IMR-90 (cell line): Measurements from ENCODE around the gene NAB2. TPM values are rescaled to one million over a fixed set of nuclear protein-coding genes. Genes with fewer than 3 reads are reported as not detected.

Experiments used
- ATAC-seq: fragments of 200-7000 bp; cut with Tn5 transposase; 2 replicates; pipeline ENCODE4 v1.9.1; 2020; ENCODE audit warnings: low read depth, mild to moderate bottlenecking, moderate library complexity
- BruUV-seq: library from RNA; stranded (reverse); fragments of 400-500 nt; replicated peaks from 2 replicates; lab custom pipeline; 2021; lab: Mats Ljungman, UMichigan
- CTCF ChIA-PET: fragments of 300-600 bp; formaldehyde crosslinking; extraction: SDS; loops from one replicate; lab custom pipeline; 2021; ENCODE audit warnings: antibody characterized with exemption; lab: Yijun Ruan, JAX
- POLR2A ChIA-PET: fragments of 300-600 bp; sonication (Branson Sonifier 250); formaldehyde crosslinking; loops from one replicate; lab custom pipeline; 2022; ENCODE audit warnings: antibody characterized with exemption; ENCODE audit not compliant: unreplicated experiment; lab: Charles Lee
- DNase-seq: peaks from one replicate; pipeline ENCODE4 v3.0.0; 2013
- H2AFZ ChIP-seq: replicated peaks from 2 replicates; pipeline ENCODE3; 2013; ENCODE audit warnings: low read length, mild to moderate bottlenecking; ENCODE audit not compliant: poor library complexity
- H2AK5ac ChIP-seq: 2 replicates; pipeline ENCODE4 v1.6.1; 2013; ENCODE audit warnings: low read depth, low read length, inconsistent platforms
- H2AK9ac ChIP-seq: replicated peaks from 2 replicates; pipeline ENCODE3; 2013; ENCODE audit warnings: mild to moderate bottlenecking, low read depth, low read length, moderate library complexity; ENCODE audit not compliant: poor library complexity
- H2BK120ac ChIP-seq: 2 replicates; pipeline ENCODE4 v1.6.1; 2013; ENCODE audit warnings: low read depth, low read length, inconsistent platforms
- H2BK15ac ChIP-seq: 3 replicates; pipeline ENCODE4 v1.6.1; 2013; ENCODE audit warnings: low read depth, low read length, inconsistent platforms
- H2BK20ac ChIP-seq: 2 replicates; pipeline ENCODE4 v1.6.1; 2013; ENCODE audit warnings: low read depth, mild to moderate bottlenecking, inconsistent platforms, low read length, moderate library complexity
- H2BK5ac ChIP-seq: 2 replicates; pipeline ENCODE4 v1.6.1; 2013; ENCODE audit warnings: mild to moderate bottlenecking, low read depth, low read length, inconsistent platforms; ENCODE audit not compliant: poor library complexity, severe bottlenecking
- H3K14ac ChIP-seq: replicated peaks from 2 replicates; pipeline ENCODE4 v1.6.1; 2013; ENCODE audit warnings: low read depth, low read length, inconsistent platforms
- H3K18ac ChIP-seq: 2 replicates; pipeline ENCODE4 v1.6.1; 2013; ENCODE audit warnings: low read depth, low read length, control low read depth
- H3K23ac ChIP-seq: 2 replicates; pipeline ENCODE4 v1.6.1; 2013; ENCODE audit warnings: low read depth, low read length, inconsistent platforms
- H3K27ac ChIP-seq: 2 replicates; pipeline ENCODE4 v1.5.1; 2013; ENCODE audit warnings: mild to moderate bottlenecking, control low read depth, low read length; ENCODE audit not compliant: insufficient read depth
- H3K27me3 ChIP-seq: 2 replicates; pipeline ENCODE4 v1.6.1; 2013; ENCODE audit warnings: low read length; ENCODE audit not compliant: control insufficient read depth, insufficient read depth
- H3K36me3 ChIP-seq: 2 replicates; pipeline ENCODE4 v1.6.1; 2013; ENCODE audit warnings: low read length, mixed read lengths; ENCODE audit not compliant: control insufficient read depth, insufficient read depth
- H3K4ac ChIP-seq: 2 replicates; pipeline ENCODE4 v1.6.1; 2013; ENCODE audit warnings: low read depth, low read length, inconsistent platforms
- H3K4me1 ChIP-seq: 2 replicates; pipeline ENCODE4 v1.6.1; 2013; ENCODE audit warnings: low read length, mixed read lengths; ENCODE audit not compliant: control insufficient read depth, insufficient read depth
- H3K4me2 ChIP-seq: 2 replicates; pipeline ENCODE4 v1.6.1; 2013; ENCODE audit warnings: low read depth, mild to moderate bottlenecking, control low read depth, low read length, moderate library complexity
- H3K4me3 ChIP-seq: 2 replicates; pipeline ENCODE4 v1.5.1; 2013; ENCODE audit warnings: low read depth, mild to moderate bottlenecking, control low read depth, low read length, moderate library complexity; ENCODE audit not compliant: insufficient read depth
- H3K56ac ChIP-seq: 2 replicates; pipeline ENCODE4 v1.6.1; 2013; ENCODE audit warnings: low read length, inconsistent platforms; ENCODE audit not compliant: insufficient read depth; ENCODE audit errors: extremely low read depth
- H3K79me1 ChIP-seq, 2 experiments: 2 replicates each; pipeline ENCODE4 v1.6.1; 2013; ENCODE audit warnings: low read length in 2 of 2, inconsistent platforms in 1 of 2, low read depth in 1 of 2
- H3K9ac ChIP-seq: 2 replicates; pipeline ENCODE4 v1.6.1; 2013; ENCODE audit warnings: low read depth, low read length, control low read depth
- H3K9me1 ChIP-seq: 2 replicates; pipeline ENCODE4 v1.6.1; 2013; ENCODE audit warnings: low read length, inconsistent platforms; ENCODE audit not compliant: insufficient read depth
- H3K9me3 ChIP-seq: 2 replicates; pipeline ENCODE4 v1.6.1; 2013; ENCODE audit warnings: low read length; ENCODE audit not compliant: control insufficient read depth, insufficient read depth
- H4K20me1 ChIP-seq: 2 replicates; pipeline ENCODE4 v1.6.1; 2013; ENCODE audit warnings: low read length, inconsistent platforms; ENCODE audit not compliant: insufficient read depth
- H4K5ac ChIP-seq: 2 replicates; pipeline ENCODE4 v1.6.1; 2013; ENCODE audit warnings: mild to moderate bottlenecking, low read depth, low read length, control low read depth
- H4K8ac ChIP-seq, 2 experiments: 2 replicates each; pipeline ENCODE4 v1.6.1; 2013; ENCODE audit warnings: low read depth in 2 of 2, low read length in 2 of 2, control low read depth in 1 of 2, inconsistent platforms in 1 of 2
- H4K91ac ChIP-seq: 2 replicates; pipeline ENCODE4 v1.6.1; 2013; ENCODE audit warnings: low read depth, low read length, inconsistent platforms; ENCODE audit not compliant: insufficient read depth
- BHLHE40 ChIP-seq: fragments of 150-350 bp; IDR thresholded peaks from 2 replicates; pipeline ENCODE4 v1.6.1; 2016; ENCODE audit warnings: mild to moderate bottlenecking, low read depth, low read length
- CHD1 ChIP-seq: IDR thresholded peaks from 2 replicates; pipeline ENCODE4 v1.6.1; 2012; ENCODE audit warnings: low read depth, low read length, improper control_type of control experiment
- MAFK ChIP-seq: IDR thresholded peaks from 2 replicates; pipeline ENCODE4 v1.6.1; 2012; ENCODE audit warnings: low read depth, low read length, improper control_type of control experiment
- MAZ ChIP-seq: IDR thresholded peaks from 2 replicates; pipeline ENCODE4 v1.6.1; 2012; ENCODE audit warnings: low read depth, mild to moderate bottlenecking, low read length, improper control_type of control experiment, moderate library complexity, borderline replicate concordance
- RCOR1 ChIP-seq: IDR thresholded peaks from 2 replicates; pipeline ENCODE4 v1.6.1; 2012; ENCODE audit warnings: mild to moderate bottlenecking, low read length, improper control_type of control experiment; ENCODE audit not compliant: insufficient replicate concordance
- RFX5 ChIP-seq: IDR thresholded peaks from 2 replicates; pipeline ENCODE4 v1.8.0; 2012; ENCODE audit warnings: low read depth, mild to moderate bottlenecking, low read length, moderate library complexity
- WGBS, 2 experiments: methylation state at CpG; one replicate each; pipeline versions ENCODE4 v1.1.5 to v1.1.7; 2013; ENCODE audit warnings: missing lambda C conversion rate in 2 of 2; ENCODE audit not compliant: insufficient read length in 1 of 2; ENCODE audit errors: extremely low coverage in 2 of 2; 5-methylcytosine and 5-hydroxymethylcytosine counted together
- dilution Hi-C: fragments of 300-500 bp; cut with HindIII; formaldehyde crosslinking; loops from one replicate; pipeline ENCODE4 v1.14.3; 2018; ENCODE audit warnings: low sequenced_read_pairs; ENCODE audit not compliant: unreplicated experiment
- in situ Hi-C: fragments of 300-500 bp; cut with MboI; formaldehyde crosslinking; loops from 3 replicates; pipeline ENCODE4 v1.14.3; 2019; ENCODE audit warnings: low sequenced_read_pairs, inconsistent platforms, mixed read lengths
- intact Hi-C: fragments of 100-400 bp; cut with micrococcal nuclease; formaldehyde crosslinking; loops from 2 replicates; pipeline ENCODE4 v1.10.0; 2022
- polyA plus RNA-seq, 3 experiments: library from polyadenylated mRNA; depleted of rRNA; stranded (reverse); fragments of >200 nt; gene quantifications; 2 replicates each; pipeline ENCODE4 v1.2.3, GENCODE V29; 2012; ENCODE audit warnings: low replicate concordance in 1 of 3
- total RNA-seq: library from RNA; depleted of rRNA; stranded (reverse); fragments of >200 nt; gene quantifications from 2 replicates; pipeline ENCODE4 v1.2.3, GENCODE V29; 2012

The NAB2 gene
- total and polyA plus RNA-seq, 2 of the 4 experiments (the other 2 are of a cell fraction): 65.1 to 68.8 TPM

DNA sequence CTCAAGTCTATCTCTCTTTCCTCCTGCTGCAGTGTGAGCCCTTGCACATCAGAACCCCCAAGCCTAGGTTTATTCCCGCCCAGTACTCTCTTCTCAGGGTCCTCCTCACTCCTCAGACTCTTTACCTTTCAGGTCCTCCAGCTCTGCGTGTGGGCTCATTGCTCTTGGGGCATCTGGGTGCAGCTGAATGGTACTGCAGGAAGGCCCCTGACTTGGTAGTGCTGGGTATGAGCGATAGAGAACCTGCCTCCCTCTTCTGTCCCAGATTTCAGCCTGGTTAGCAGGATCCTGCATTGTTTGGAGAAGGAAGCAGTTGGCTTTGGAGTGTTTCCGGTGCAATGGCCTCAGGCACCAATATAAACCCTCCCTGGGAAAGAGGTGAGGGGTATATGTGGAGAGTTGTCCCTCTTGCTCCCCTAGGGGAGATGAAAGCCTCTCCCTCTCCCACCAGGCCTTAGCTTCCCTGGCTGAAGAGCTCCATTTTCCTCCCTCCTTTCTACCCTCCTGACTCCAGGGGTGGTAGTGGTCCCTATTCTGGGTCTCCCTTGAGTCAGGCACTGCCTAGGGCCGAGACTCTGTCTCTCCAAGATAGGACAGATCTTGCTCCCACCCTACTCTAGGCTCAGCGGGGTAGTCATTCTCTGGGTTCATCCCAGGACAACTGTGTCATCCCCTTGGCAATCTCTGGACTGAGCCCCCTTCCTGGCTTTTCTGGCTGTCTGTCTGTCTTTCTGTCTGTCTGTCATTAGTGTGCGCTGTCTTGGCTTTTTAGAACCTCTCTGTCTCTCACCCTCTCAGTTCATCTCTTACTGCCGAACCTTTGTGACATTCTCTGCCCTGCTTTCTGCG, 43.2 kb downstream of the NAB2 start (continued):
- TF ChIP-seq CHD1 (no peak), MAZ (no peak), RFX5 (no peak)

DNA sequence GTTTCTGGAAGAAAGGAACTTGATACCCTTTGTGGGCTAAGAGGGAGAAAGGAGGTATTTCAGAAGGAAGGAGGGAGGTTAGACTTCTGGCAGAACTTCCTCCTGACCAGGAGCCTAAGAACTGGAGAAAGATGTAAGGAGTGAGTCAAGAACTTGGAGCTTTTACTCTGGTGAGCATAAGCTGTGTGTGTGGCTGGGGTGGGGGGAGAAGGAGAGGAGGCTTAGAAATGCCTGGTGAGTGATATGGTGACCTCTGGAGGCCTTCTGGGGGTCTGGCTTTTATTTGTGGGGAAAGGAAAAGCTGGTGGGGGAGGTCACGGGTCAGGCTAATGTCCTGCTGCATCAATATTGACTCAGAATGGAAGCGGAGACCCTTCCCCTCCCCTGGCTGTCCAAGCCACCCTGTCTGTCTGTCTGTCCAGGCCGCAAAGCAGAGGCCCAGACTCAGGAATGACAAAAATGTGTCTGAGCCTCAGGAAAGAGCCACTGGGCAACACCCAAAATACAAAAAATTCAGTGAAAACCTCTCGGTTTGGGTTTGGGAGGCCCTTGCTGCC, 44.2 kb downstream of the NAB2 start:
- Histone ChIP-seq H3K27me3 (no peaks in the 10 kb centered on the region), H2BK20ac (peak overlapping the region; percentile 42; the same call in 1 of the 2 replicates), H4K20me1 (peaks cover 80% of the 10 kb centered on the region), H3K4me1 (peaks cover 51% of the 10 kb centered on the region), H3K9ac (peak overlapping the region; percentile 99), H2BK5ac (peak overlapping the region; percentile 50), H3K4me2 (peak overlapping the region; percentile 96), H4K91ac (peak overlapping the region; percentile 60), H4K8ac (peak overlapping the region; percentile 28 to 52; a peak in 2 of 4 replicates), H3K4me3 (no peak overlapping the region), H2BK120ac (peak overlapping the region; percentile 42), H3K36me3 (peaks cover 24% of the 10 kb centered on the region), H3K4ac (peak overlapping the region; percentile 75), H2AK9ac (peak overlapping the region; percentile 60), H3K79me1 (peaks cover 32 to 83% of the 10 kb centered on the region in 2 experiments; a peak in 3 of 4 replicates), H3K9me3 (no peaks in the 10 kb centered on the region), H3K56ac (peak overlapping the region; percentile 78; the same call in 1 of the 2 replicates), H3K14ac (peak overlapping the region; percentile 94), H2AK5ac (peak overlapping the region; percentile 88), H4K5ac (no peak overlapping the region), H2BK15ac (peak overlapping the region; percentile 61; the same call in 1 of the 3 replicates), H3K23ac (peak overlapping the region; percentile 89; the same call in 1 of the 2 replicates), H3K9me1 (peaks cover 30% of the 10 kb centered on the region), H3K18ac (no peak overlapping the region; the same call in 1 of the 2 replicates), H2AFZ (peak overlapping the region; percentile 3), H3K27ac (peak overlapping the region; percentile 75)
- ChIA-PET CTCF (interaction anchor here (0.5 to 0.9 kb wide), 3 partner anchors 9 to 67 kb away, joined by 3 read pairs; no protein-coding TSS in a partner anchor), POLR2A (no interaction called here)
- BruUV-seq: no TSS peak
- ATAC-seq (peak; percentile 5; the same call in 1 of the 2 replicates), DNase-seq (peak; percentile 55)
- dilution Hi-C loops (no loop called here), intact Hi-C loops (no loop called here), in situ Hi-C loops (no loop called here)
- no peak for TF ChIP-seq MAFK
- 0 out of 2 replicates have a peak, but pooled peaks have one; percentile 5 for TF ChIP-seq BHLHE40
- TF ChIP-seq RCOR1: peak; percentile 69
- 0% methylated on average over 1 of the region's 4 CpGs; no CpG with 5 or more reads in 1 of the 2 experiments for WGBS, 2 experiments
